Breast epithelium (tissue), 3 donors: ENCODE data around the gene EGFLAM.

Source experiments
- CTCF ChIP-seq, 3 donors: fragments of 450-650 bp; IDR thresholded peaks; one replicate each; pipeline ENCODE4 v1.5.1; 2016 to 2017; ENCODE audit warnings: antibody characterized with exemption in 3 of 3, mild to moderate bottlenecking in 3 of 3, moderate library complexity in 3 of 3
- POLR2A ChIP-seq: fragments of 450-650 bp; IDR thresholded peaks from one replicate; pipeline ENCODE4 v1.6.1; 2016; ENCODE audit warnings: antibody characterized with exemption, mild to moderate bottlenecking, moderate library complexity

GRCh38 chr5:38468978-38469706, 210.8 kb downstream of the EGFLAM start:
- TF ChIP-seq POLR2A: no peak
- no peak for TF ChIP-seq CTCF (IDR thresholded peaks at IDR 0.05)
